ENCODE results near the gene OPRD1. TPM values are rescaled to one million over a fixed set of nuclear protein-coding genes. Genes with fewer than 3 reads are reported as not detected.

Gene OPRD1
- total RNA-seq, 5 donors from 2014 or later (not counting 1 experiment from before 2014, with no cell fraction given) = not detected

GRCh38 chr1:28830814-28831213 is 18.8 kb downstream of the OPRD1 start:
- H3K36me3 ChIP-seq (ENCODE audit: control insufficient read depth in 2 of 2, extremely low read depth in 1 of 2, insufficient read depth in 1 of 2, low read length in 1 of 2) = no peaks in the 10 kb centered on the region
- no peak for DNase-seq
- no peaks in the 10 kb centered on the region for H3K4me1 ChIP-seq (ENCODE audit: control insufficient read depth in 1 of 2, extremely low read depth in 1 of 2, insufficient read depth in 2 of 2, low read length in 2 of 2)
- Mint-ChIP-seq H3K9me3 (no peaks in the 10 kb centered on the region), H3K4me3 (no peak overlapping the region), H3K27me3 (peaks cover 0 to 2% of the 10 kb centered on the region in 2 donors), H3K4me1 (no peaks in the 10 kb centered on the region), H3K36me3 (no peaks in the 10 kb centered on the region), H3K27ac (no peak overlapping the region)
- H3K4me3 ChIP-seq (ENCODE audit: control insufficient read depth in 1 of 2, extremely low read depth in 1 of 2, low read length in 1 of 2) = no peak overlapping the region
- H3K27ac ChIP-seq (ENCODE audit: low read length) = no peak overlapping the region
- 100% methylated on average over 1 of the region's 2 CpGs for WGBS (ENCODE audit: insufficient coverage)
- ATAC-seq (replicated peaks in 1 of 4) = no peak
- CTCF ChIA-PET = no interaction called here
- H3K9me3 ChIP-seq = no peaks in the 10 kb centered on the region
- peaks cover 0 to 11% of the 10 kb centered on the region in 2 experiments for H3K27me3 ChIP-seq (replicated peaks in 1 of 2; ENCODE audit: control insufficient read depth in 2 of 2, extremely low read depth in 1 of 2, insufficient read depth in 2 of 2, low read length in 1 of 2)
- POLR2A ChIA-PET = no interaction called here

- Histone ChIP-seq H3K36me3 (ENCODE audit: control insufficient read depth in 2 of 2, extremely low read depth in 1 of 2, insufficient read depth in 1 of 2, low read length in 1 of 2) (no peaks in the 10 kb centered on the region), H3K9me3 (no peaks in the 10 kb centered on the region), H3K27ac (ENCODE audit: low read length) (no peak overlapping the region), H3K27me3 (replicated peaks in 1 of 2; ENCODE audit: control insufficient read depth in 2 of 2, extremely low read depth in 1 of 2, insufficient read depth in 2 of 2, low read length in 1 of 2) (peaks cover 0 to 8% of the 10 kb centered on the region in 2 experiments), H3K4me1 (ENCODE audit: control insufficient read depth in 1 of 2, extremely low read depth in 1 of 2, insufficient read depth in 2 of 2, low read length in 2 of 2) (no peaks in the 10 kb centered on the region), H3K4me3 (ENCODE audit: control insufficient read depth in 1 of 2, extremely low read depth in 1 of 2, low read length in 1 of 2) (no peak overlapping the region)
- Mint-ChIP-seq H3K36me3 (no peaks in the 10 kb centered on the region), H3K9me3 (no peaks in the 10 kb centered on the region), H3K4me1 (no peaks in the 10 kb centered on the region), H3K27me3 (peaks cover 0 to 4% of the 10 kb centered on the region in 2 donors), H3K4me3 (no peak overlapping the region), H3K27ac (no peak overlapping the region)
- WGBS (ENCODE audit: insufficient coverage) = 77% methylated on average over 3 of the region's 4 CpGs
- DNase-seq = no peak
- ChIA-PET CTCF (no interaction called here), POLR2A (no interaction called here)
- ATAC-seq (replicated peaks in 1 of 4) = no peak
Measured at GRCh38 chr1:28832966-28833365, 21.0 kb downstream of the OPRD1 start.

GRCh38 chr1:28833381-28833780 is 21.4 kb downstream of the OPRD1 start:
- Histone ChIP-seq H3K27me3 (replicated peaks in 1 of 2; ENCODE audit: control insufficient read depth in 2 of 2, extremely low read depth in 1 of 2, insufficient read depth in 2 of 2, low read length in 1 of 2) (peaks cover 0 to 8% of the 10 kb centered on the region in 2 experiments), H3K36me3 (ENCODE audit: control insufficient read depth in 2 of 2, extremely low read depth in 1 of 2, insufficient read depth in 1 of 2, low read length in 1 of 2) (no peaks in the 10 kb centered on the region), H3K9me3 (no peaks in the 10 kb centered on the region), H3K27ac (ENCODE audit: low read length) (no peak overlapping the region), H3K4me1 (ENCODE audit: control insufficient read depth in 1 of 2, extremely low read depth in 1 of 2, insufficient read depth in 2 of 2, low read length in 2 of 2) (no peaks in the 10 kb centered on the region), H3K4me3 (ENCODE audit: control insufficient read depth in 1 of 2, extremely low read depth in 1 of 2, low read length in 1 of 2) (no peak overlapping the region)
- Mint-ChIP-seq H3K4me3 (no peak overlapping the region), H3K9me3 (no peaks in the 10 kb centered on the region), H3K27ac (no peak overlapping the region), H3K36me3 (no peaks in the 10 kb centered on the region), H3K27me3 (peaks cover 0 to 4% of the 10 kb centered on the region in 2 donors), H3K4me1 (no peaks in the 10 kb centered on the region)
- no peak for ATAC-seq (replicated peaks in 1 of 4)
- POLR2A ChIA-PET = no interaction called here
- DNase-seq = no peak
- CTCF ChIA-PET = no interaction called here
- 85% methylated on average over 5 of the region's 7 CpGs for WGBS (ENCODE audit: insufficient coverage)

- DNase-seq (no peak), ATAC-seq (replicated peaks in 1 of 4) (no peak)
- Mint-ChIP-seq H3K27me3 (peaks cover 2 to 8% of the 10 kb centered on the region in 2 donors), H3K9me3 (no peaks in the 10 kb centered on the region), H3K4me3 (no peak overlapping the region), H3K27ac (no peak overlapping the region), H3K4me1 (no peaks in the 10 kb centered on the region), H3K36me3 (no peaks in the 10 kb centered on the region)
- Histone ChIP-seq H3K36me3 (ENCODE audit: control insufficient read depth in 2 of 2, extremely low read depth in 1 of 2, insufficient read depth in 1 of 2, low read length in 1 of 2) (no peaks in the 10 kb centered on the region), H3K4me3 (ENCODE audit: control insufficient read depth in 1 of 2, extremely low read depth in 1 of 2, low read length in 1 of 2) (no peak overlapping the region), H3K27me3 (replicated peaks in 1 of 2; ENCODE audit: control insufficient read depth in 2 of 2, extremely low read depth in 1 of 2, insufficient read depth in 2 of 2, low read length in 1 of 2) (peaks cover 0 to 16% of the 10 kb centered on the region in 2 experiments), H3K4me1 (ENCODE audit: control insufficient read depth in 1 of 2, extremely low read depth in 1 of 2, insufficient read depth in 2 of 2, low read length in 2 of 2) (no peaks in the 10 kb centered on the region), H3K9me3 (no peaks in the 10 kb centered on the region), H3K27ac (ENCODE audit: low read length) (no peak overlapping the region)
- CTCF ChIA-PET = no interaction called here
- POLR2A ChIA-PET = no interaction called here
- WGBS (ENCODE audit: insufficient coverage) = 56% methylated on average over 3 of the region's 4 CpGs
Measured at GRCh38 chr1:28835237-28835650, 23.3 kb downstream of the OPRD1 start.

- POLR2A ChIA-PET = no interaction called here
- H3K4me1 Mint-ChIP-seq = no peaks in the 10 kb centered on the region
Measured at GRCh38 chr1:28836421-28836956, 24.5 kb downstream of the OPRD1 start.

GRCh38 chr1:28840928-28841544 is 29.1 kb downstream of the OPRD1 start:
- POLR2A ChIA-PET = no interaction called here
- H3K4me3 ChIP-seq (ENCODE audit: control insufficient read depth in 1 of 2, extremely low read depth in 1 of 2, low read length in 1 of 2) = no peak overlapping the region
- no peaks in the 10 kb centered on the region for H3K9me3 ChIP-seq
- H3K4me3 Mint-ChIP-seq = no peak overlapping the region
- H3K27me3 Mint-ChIP-seq = peaks cover 2 to 8% of the 10 kb centered on the region in 2 donors
- H3K36me3 ChIP-seq (ENCODE audit: control insufficient read depth in 2 of 2, extremely low read depth in 1 of 2, insufficient read depth in 1 of 2, low read length in 1 of 2) = no peaks in the 10 kb centered on the region
- H3K36me3 Mint-ChIP-seq = no peaks in the 10 kb centered on the region
- H3K4me1 ChIP-seq (ENCODE audit: control insufficient read depth in 1 of 2, extremely low read depth in 1 of 2, insufficient read depth in 2 of 2, low read length in 2 of 2) = peaks cover 0 to 4% of the 10 kb centered on the region in 2 experiments
- CTCF ChIA-PET = no interaction called here
- H3K27ac Mint-ChIP-seq = no peak overlapping the region
- WGBS (ENCODE audit: insufficient coverage) = 84% methylated on average over 8 of the region's 8 CpGs
- DNase-seq (no peak), ATAC-seq (replicated peaks in 1 of 4) (no peak)
- no peak overlapping the region for H3K27ac ChIP-seq (ENCODE audit: low read length)
- H3K4me1 Mint-ChIP-seq = peaks cover 6 to 7% (median 7%) of the 10 kb centered on the region in 3 donors
- peaks cover 0 to 11% of the 10 kb centered on the region in 2 experiments for H3K27me3 ChIP-seq (replicated peaks in 1 of 2; ENCODE audit: control insufficient read depth in 2 of 2, extremely low read depth in 1 of 2, insufficient read depth in 2 of 2, low read length in 1 of 2)
- H3K9me3 Mint-ChIP-seq = no peaks in the 10 kb centered on the region

More at GRCh38 chr1:28836421-28836956, 24.5 kb downstream of the OPRD1 start:
- ATAC-seq (replicated peaks in 1 of 4) (no peak), DNase-seq (no peak)
- H3K27ac ChIP-seq (ENCODE audit: low read length) = no peak overlapping the region
- H3K4me3 ChIP-seq (ENCODE audit: control insufficient read depth in 1 of 2, extremely low read depth in 1 of 2, low read length in 1 of 2) = no peak overlapping the region
- H3K9me3 Mint-ChIP-seq = no peaks in the 10 kb centered on the region
- no peaks in the 10 kb centered on the region for H3K36me3 Mint-ChIP-seq
- peaks cover 2 to 8% of the 10 kb centered on the region in 2 donors for H3K27me3 Mint-ChIP-seq
- H3K27ac Mint-ChIP-seq = no peak overlapping the region
- H3K4me1 ChIP-seq (ENCODE audit: control insufficient read depth in 1 of 2, extremely low read depth in 1 of 2, insufficient read depth in 2 of 2, low read length in 2 of 2) = no peaks in the 10 kb centered on the region
- WGBS (ENCODE audit: insufficient coverage) = 91% methylated on average over 4 of the region's 15 CpGs
- no peak overlapping the region for H3K4me3 Mint-ChIP-seq
- peaks cover 0 to 19% of the 10 kb centered on the region in 2 experiments for H3K27me3 ChIP-seq (replicated peaks in 1 of 2; ENCODE audit: control insufficient read depth in 2 of 2, extremely low read depth in 1 of 2, insufficient read depth in 2 of 2, low read length in 1 of 2)
- no peaks in the 10 kb centered on the region for H3K9me3 ChIP-seq
- H3K36me3 ChIP-seq (ENCODE audit: control insufficient read depth in 2 of 2, extremely low read depth in 1 of 2, insufficient read depth in 1 of 2, low read length in 1 of 2) = no peaks in the 10 kb centered on the region
- CTCF ChIA-PET = no interaction called here
